Epidermal melanocyte (primary cell): ENCODE data around the gene OR11H6.
"Not testable (repeated sequence)": the region's sequence is repeated elsewhere in the genome, so short reads cannot be mapped to it uniquely, and the experiment has no call there.

Experiments
- DNase-seq: peaks from one replicate; pipeline ENCODE4 v3.0.0; 2011; ENCODE audit warnings: low spot score; ENCODE audit not compliant: insufficient read length

The OR11H6 gene

GRCh38 chr14:20262642-20263128 is 39.2 kb downstream of the OR11H6 start:
- DNase-seq = peak; percentile 50

GRCh38 chr14:20264361-20264760 is 40.9 kb downstream of the OR11H6 start:
- DNase-seq = not testable (repeated sequence)

GRCh38 chr14:20274062-20274461 is 50.6 kb downstream of the OR11H6 start:
- no peak for DNase-seq
